GM12875 (cell line): ENCODE results near the gene ZNF688.
A peak's percentile ranks its signal among the peaks of the same experiment; 100 is the strongest.

Experiments used
- H3K4me3 ChIP-seq: one replicate; pipeline ENCODE4 v1.5.1; 2011; ENCODE audit warnings: low read depth, low read length, control low read depth
- TF ChIP-seq, protein P1 (sequence below): IDR thresholded peaks from 2 replicates; pipeline ENCODE4 v1.5.1; 2011; ENCODE audit warnings: low read depth, mild to moderate bottlenecking, control low read depth, inconsistent platforms, low read length, moderate library complexity, borderline replicate concordance; ENCODE audit not compliant: insufficient read depth

The ZNF688 gene

GRCh38 chr16:30567991-30568638, 3.4 kb downstream of the ZNF688 start:
- H3K4me3 ChIP-seq, result no peak overlapping the region
- TF ChIP-seq, protein P1, sequence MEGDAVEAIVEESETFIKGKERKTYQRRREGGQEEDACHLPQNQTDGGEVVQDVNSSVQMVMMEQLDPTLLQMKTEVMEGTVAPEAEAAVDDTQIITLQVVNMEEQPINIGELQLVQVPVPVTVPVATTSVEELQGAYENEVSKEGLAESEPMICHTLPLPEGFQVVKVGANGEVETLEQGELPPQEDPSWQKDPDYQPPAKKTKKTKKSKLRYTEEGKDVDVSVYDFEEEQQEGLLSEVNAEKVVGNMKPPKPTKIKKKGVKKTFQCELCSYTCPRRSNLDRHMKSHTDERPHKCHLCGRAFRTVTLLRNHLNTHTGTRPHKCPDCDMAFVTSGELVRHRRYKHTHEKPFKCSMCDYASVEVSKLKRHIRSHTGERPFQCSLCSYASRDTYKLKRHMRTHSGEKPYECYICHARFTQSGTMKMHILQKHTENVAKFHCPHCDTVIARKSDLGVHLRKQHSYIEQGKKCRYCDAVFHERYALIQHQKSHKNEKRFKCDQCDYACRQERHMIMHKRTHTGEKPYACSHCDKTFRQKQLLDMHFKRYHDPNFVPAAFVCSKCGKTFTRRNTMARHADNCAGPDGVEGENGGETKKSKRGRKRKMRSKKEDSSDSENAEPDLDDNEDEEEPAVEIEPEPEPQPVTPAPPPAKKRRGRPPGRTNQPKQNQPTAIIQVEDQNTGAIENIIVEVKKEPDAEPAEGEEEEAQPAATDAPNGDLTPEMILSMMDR, result no peak

DNA sequence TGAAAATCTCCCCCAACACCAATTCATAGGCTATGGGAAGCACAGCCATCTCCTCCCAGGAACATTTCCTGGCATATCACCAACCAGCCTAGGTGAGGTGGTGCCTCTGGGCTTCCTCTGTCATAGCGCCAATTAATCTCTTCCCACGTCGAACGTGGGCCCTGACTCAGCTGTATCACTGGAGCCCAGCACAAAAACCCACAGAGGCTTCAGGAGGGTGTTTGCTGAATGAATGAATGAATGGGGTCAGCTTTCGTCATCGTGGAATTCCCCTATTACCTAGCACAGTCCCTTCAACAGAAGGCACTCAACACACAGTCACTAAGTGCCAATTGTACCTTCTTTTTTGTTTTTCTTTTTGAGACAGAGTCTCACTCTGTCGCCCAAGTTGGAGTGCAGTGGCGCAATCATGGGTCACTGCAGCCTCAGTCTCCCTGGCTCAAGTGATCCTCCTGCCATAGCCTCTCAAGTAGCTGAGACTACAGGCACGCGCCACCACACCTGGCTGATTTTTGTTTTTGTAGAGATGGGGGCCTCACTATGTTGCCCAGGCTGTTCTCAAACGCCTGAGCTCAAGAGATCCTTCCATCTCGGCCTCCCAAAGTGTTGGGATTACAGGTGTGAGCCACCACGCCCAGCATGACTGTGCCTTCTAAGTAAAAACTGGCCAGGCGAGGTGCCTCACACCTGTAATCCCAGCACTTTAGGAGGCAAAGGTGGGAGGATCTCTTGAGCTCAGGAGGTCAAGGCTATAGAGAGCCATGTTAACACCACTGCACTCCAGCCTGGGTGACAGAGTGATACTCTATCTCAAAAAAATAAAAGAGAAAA, 4.1 kb downstream of the ZNF688 start:
- H3K4me3 ChIP-seq, result no peak overlapping the region
- TF ChIP-seq, protein P1, result no peak

- H3K4me3 ChIP-seq, result no peak overlapping the region
- TF ChIP-seq, protein P1, result no peak
Observed at GRCh38 chr16:30566531-30566930, 5.0 kb downstream of the ZNF688 start.

DNA sequence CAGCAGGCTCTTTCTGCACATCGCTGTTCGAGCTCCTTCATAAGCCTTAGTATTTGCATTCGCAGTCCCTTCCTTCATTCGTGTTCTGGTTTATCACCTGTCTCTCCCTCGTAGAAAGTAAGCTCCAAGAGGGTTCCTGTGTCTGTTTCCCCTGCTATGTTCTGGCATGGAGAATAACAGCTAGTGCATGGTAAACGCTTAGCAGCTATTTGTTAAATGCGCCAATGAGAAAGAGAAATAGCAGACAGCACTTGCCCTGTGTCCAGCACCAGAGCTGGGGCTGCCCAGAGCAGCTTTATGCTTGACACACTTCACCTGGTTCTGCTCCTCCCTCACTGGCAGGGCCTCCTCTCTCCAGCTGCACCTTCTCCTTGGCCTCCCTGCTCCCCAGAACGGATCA, 5.5 kb downstream of the ZNF688 start:
- no peak overlapping the region for H3K4me3 ChIP-seq
- TF ChIP-seq, protein P1, result no peak

GRCh38 chr16:30565526-30565925, 6.0 kb downstream of the ZNF688 start:
- no peak overlapping the region for H3K4me3 ChIP-seq
- TF ChIP-seq, protein P1, result no peak

GRCh38 chr16:30562021-30562420, 9.5 kb downstream of the ZNF688 start:
- TF ChIP-seq, protein P1, result no peak
- no peak overlapping the region for H3K4me3 ChIP-seq

DNA sequence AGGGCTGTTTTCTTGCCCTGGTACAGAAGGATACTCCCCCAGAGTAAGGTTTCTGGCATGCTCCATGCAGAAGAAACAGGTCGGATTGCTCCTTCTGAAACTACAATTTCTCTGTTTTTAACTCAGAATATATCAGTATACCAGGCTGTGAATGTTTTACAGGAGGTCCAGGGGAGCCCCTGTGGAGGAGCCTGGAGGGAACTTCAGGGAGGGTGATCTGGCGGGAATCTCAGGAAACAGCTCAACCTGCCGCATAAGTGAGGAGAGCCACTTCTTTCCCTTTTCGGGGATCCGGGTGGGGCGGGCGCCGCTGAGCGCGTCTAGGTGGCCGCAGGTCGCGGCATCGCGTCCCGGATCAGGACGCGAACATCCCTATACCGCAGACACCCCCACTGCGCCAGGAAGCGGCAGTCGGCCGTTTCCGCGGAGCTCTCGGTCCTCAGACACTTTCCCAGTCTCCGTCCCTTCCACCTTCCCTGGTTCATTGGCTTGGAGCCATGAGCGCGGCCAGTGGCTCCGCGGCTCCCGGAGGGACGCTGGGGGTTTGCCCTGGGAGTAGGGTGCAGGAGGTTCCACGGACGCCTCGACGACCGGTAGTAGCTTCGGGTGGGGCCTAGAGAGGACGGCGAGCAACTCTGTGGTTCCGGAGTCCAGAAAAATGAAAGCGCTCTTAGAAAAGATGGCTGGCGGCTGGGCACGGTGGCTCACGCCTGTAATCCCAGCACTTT, 10.3 kb downstream of the ZNF688 start:
- H3K4me3 ChIP-seq, result peak overlapping the region; percentile 52
- TF ChIP-seq, protein P1, result no peak
